AG04449 (cell line): ENCODE data around the gene IGDCC3.
"Not testable (repeated sequence)": the region's sequence is repeated elsewhere in the genome, so short reads cannot be mapped to it uniquely, and the experiment has no call there.

Experiments used
- CTCF ChIA-PET: fragments of 350-600 bp; formaldehyde crosslinking; extraction: SDS; loops from one replicate; lab custom pipeline; 2021; ENCODE audit warnings: antibody characterized with exemption; lab: Yijun Ruan, JAX
- POLR2A ChIA-PET: fragments of 400-600, 350-600 bp; formaldehyde crosslinking; extraction: SDS; loops from one replicate; lab custom pipeline; 2020; ENCODE audit warnings: antibody characterized with exemption, inconsistent platforms; lab: Yijun Ruan, JAX
- DNase-seq: peaks from one replicate; pipeline ENCODE4 v3.0.0-alpha.2; 2010; ENCODE audit warnings: low read depth, low spot score
- H3K4me3 ChIP-seq: 2 replicates; pipeline ENCODE4 v1.5.1; 2011; ENCODE audit warnings: low read depth, mild to moderate bottlenecking, control low read depth, low read length
- CTCF ChIP-seq: IDR thresholded peaks from one replicate; pipeline ENCODE4 v1.5.1; 2011; ENCODE audit warnings: mild to moderate bottlenecking, moderate library complexity, low read length, control low read depth, inconsistent platforms; ENCODE audit not compliant: insufficient read depth; ENCODE audit errors: missing control alignments

IGDCC3 gene

GRCh38 chr15:65349338-65349737, 28.5 kb downstream of the IGDCC3 start:
- no peak overlapping the region for H3K4me3 ChIP-seq
- POLR2A ChIA-PET: no interaction called here
- no peak for TF ChIP-seq CTCF
- DNase-seq: no peak
- CTCF ChIA-PET: interaction anchor here (0.8 to 1.6 kb wide), 6 partner anchors 22 to 52 kb away, joined by 3 to 6 read pairs (median 4); no protein-coding TSS in a partner anchor

- POLR2A ChIA-PET, DNase-seq, H3K4me3 ChIP-seq, CTCF ChIA-PET: not testable (repeated sequence)
Measured at GRCh38 chr15:65347756-65348155, 30.0 kb downstream of the IGDCC3 start.

DNA sequence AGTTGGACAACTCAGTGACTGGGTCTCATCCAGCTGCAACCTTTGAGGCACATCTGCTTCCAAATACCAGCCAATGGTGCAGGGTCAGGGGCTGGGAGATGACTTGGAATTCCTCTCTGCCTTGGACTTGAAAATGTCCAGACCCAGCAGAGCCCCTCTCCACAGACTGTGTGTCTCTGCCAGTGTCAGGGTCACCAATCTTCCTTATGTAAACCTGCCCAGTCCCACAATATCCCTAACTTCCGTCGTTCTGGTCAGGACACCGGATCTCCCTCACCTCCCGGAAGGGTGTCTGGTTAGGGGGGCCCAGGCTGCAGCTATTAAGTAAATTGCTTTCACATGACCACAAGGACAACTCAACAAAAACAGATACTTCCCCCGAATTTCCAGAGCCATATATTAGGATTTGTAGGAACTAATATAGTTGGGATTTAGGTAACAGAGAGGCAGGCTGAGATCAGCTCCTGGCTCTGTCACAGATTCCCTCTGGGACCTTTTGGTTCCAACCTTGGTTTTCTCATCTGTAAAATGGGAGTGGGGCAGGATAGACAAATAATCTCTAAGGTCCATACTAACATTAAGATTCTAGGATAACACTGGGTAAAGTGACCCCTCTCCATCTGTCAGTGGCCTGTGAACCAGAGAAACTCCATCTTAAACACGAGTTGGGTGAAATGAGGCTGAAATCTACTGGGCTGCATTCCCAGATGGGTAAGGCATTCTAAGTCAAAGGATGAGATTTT, 30.8 kb downstream of the IGDCC3 start:
- no peak for DNase-seq
- ChIA-PET CTCF (interaction anchor here (1.2 kb wide), 1 partner anchor 28 kb away, joined by 3 read pairs; no protein-coding TSS in a partner anchor), POLR2A (no interaction called here)
- H3K4me3 ChIP-seq: no peak overlapping the region
- no peak for TF ChIP-seq CTCF

GRCh38 chr15:65344914-65345275, 32.9 kb downstream of the IGDCC3 start:
- ChIA-PET CTCF (no interaction called here), POLR2A (no interaction called here)
- H3K4me3 ChIP-seq: no peak overlapping the region
- no peak for DNase-seq
- TF ChIP-seq CTCF: no peak

- no peak overlapping the region for H3K4me3 ChIP-seq
- ChIA-PET CTCF (no interaction called here), POLR2A (no interaction called here)
- DNase-seq: no peak
- TF ChIP-seq CTCF: no peak
Measured at GRCh38 chr15:65344214-65344913, 33.4 kb downstream of the IGDCC3 start.

DNA sequence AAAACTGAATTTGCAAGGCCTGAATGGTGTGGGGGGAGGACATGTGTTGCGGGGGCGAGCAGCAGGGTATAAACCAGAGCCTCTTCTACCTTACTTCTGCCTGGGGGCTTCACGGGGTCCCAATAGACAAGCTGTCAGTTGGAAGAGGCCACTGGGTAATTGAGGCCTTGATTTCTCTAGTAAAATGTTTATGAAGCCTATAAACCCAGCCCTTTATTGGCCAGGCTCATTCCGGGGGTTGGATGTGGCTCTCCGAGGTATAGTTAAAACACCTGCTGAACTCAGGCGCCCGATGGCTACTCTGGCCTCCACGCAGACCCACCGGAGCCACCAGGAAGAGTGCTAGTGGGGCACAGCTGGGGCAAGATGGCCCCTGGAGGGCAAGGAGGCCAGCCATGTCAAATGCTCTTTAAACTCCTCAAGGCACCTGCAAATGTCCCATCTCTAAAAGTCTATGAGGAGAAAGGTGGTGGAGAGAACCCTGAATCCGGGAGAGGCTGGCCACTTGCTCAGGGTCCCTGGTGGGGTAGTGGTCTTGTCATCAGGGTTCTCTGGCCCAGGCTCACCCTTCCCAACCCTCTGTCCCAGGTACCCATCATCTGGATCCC, 34.3 kb downstream of the IGDCC3 start:
- no peak for DNase-seq
- ChIA-PET POLR2A (no interaction called here), CTCF (interaction anchor here (1.0 kb wide), 1 partner anchor 22 kb away, joined by 5 read pairs; no protein-coding TSS in a partner anchor)
- no peak overlapping the region for H3K4me3 ChIP-seq
- TF ChIP-seq CTCF: no peak
